Activated T-helper 2 cell treated with anti-CD3 and anti-CD28 coated beads, Interferon-gamma antibody, Interleukin-2, Interleukin-4, amounts not matched to agents 10 μg/mL and 5 μg/mL and 100 μg/mL, durations not matched to agents 14 hours and 24 hours and 36 hours (primary cell): ENCODE data around the gene CMAS. TPM values are rescaled to one million over a fixed set of nuclear protein-coding genes. Genes with fewer than 3 reads are reported as not detected.

Experiments used
- DNase-seq: peaks from one replicate; pipeline ENCODE4 v3.0.0; 2021; ENCODE audit warnings: low spot score
- H3K27ac Mint-ChIP-seq: one replicate; pipeline ENCODE4 v1.8.0; 2021; ENCODE audit warnings: mixed read lengths
- H3K27me3 Mint-ChIP-seq: one replicate; pipeline ENCODE4 v1.8.0; 2021; ENCODE audit warnings: low read depth, mixed read lengths
- H3K36me3 Mint-ChIP-seq: one replicate; pipeline ENCODE4 v1.8.0; 2021; ENCODE audit warnings: low read depth, mixed read lengths
- H3K4me1 Mint-ChIP-seq: one replicate; pipeline ENCODE4 v1.8.0; 2021; ENCODE audit warnings: low read depth, mixed read lengths
- H3K4me3 Mint-ChIP-seq: one replicate; pipeline ENCODE4 v1.8.0; 2021; ENCODE audit warnings: low read depth, mild to moderate bottlenecking, moderate library complexity, mixed read lengths
- H3K9me3 Mint-ChIP-seq: one replicate; pipeline ENCODE4 v1.8.0; 2021; ENCODE audit warnings: mixed read lengths
- intact Hi-C: fragments of 100-400 bp; cut with micrococcal nuclease; formaldehyde crosslinking; loops from one replicate; pipeline ENCODE4 v1.15.1; 2023
- total RNA-seq: library from RNA; stranded (reverse); gene quantifications from 2 replicates; pipeline ENCODE4 v1.2.3, GENCODE V29; 2022

Gene CMAS
- total RNA-seq, 1 donor from 2014 or later: 36.2 TPM

DNA sequence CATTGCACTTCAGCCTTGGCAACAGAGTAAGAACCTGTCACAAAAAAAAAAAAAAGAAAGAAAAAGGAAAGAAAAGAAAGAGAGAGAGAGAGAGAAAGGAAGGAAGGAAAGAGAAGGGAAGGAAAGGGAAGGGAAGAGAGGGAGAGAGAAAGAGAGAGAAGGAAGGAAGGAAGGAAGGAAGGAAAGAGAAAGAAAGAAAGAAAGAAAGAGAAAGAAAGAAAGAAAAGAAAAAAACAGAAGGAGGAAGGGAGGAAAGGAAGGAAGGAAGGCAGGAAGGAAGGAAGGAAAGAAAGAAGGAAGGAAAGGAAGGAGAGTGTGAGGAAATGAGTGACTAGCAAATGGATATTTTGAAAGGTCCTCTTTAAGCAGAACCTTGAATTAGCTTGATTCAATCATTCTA lies 13.3 kb upstream of the CMAS start:
- H3K4me3 Mint-ChIP-seq: no peak overlapping the region
- no peak overlapping the region for H3K27ac Mint-ChIP-seq
- H3K9me3 Mint-ChIP-seq: no peaks in the 10 kb centered on the region
- no peaks in the 10 kb centered on the region for H3K36me3 Mint-ChIP-seq
- no peaks in the 10 kb centered on the region for H3K27me3 Mint-ChIP-seq
- H3K4me1 Mint-ChIP-seq: peaks cover 5% of the 10 kb centered on the region
- no peak for DNase-seq
- intact Hi-C loops: no loop called here

DNA sequence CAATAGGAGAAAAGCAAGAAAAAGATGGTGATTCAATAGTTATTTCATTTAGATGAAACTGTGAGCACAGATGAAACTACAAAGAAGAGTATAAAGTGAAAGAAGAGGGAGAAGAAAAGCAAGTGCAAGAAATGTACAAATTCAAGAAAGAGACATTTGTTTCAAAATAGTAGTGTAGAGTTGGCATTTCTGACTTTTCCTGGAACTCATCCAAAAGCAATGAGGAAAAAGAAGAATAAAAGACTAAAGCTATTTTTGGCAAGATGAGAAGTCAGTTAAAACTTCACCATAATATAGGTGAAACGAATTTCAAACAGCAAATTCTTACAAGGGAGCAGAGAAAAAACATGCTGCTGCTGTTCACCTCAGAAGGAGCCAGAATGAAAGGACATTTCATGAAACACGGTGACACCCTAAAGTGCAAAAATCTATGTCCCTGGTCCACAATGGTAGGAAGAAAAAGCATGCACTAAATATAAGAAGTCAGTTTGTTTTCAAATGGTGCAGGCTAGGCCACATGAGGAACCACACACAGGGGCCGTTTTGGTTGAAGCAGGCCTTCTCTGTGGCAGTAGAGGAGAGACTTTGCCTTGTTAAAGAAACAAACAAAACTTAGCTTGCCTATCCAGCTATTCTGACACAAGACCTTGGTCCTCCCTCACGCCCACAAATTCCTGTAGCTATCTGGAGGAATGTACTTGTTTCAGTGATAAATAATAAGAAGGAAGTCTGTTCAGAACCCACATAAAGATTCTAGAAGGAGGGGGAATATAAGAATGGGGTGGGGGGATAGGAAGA lies 11.1 kb upstream of the CMAS start:
- Mint-ChIP-seq H3K27me3 (peaks cover 5% of the 10 kb centered on the region), H3K27ac (no peak overlapping the region), H3K9me3 (no peaks in the 10 kb centered on the region), H3K4me3 (no peak overlapping the region), H3K36me3 (no peaks in the 10 kb centered on the region), H3K4me1 (peaks cover 5% of the 10 kb centered on the region)
- intact Hi-C loops: no loop called here
- no peak for DNase-seq

GRCh38 chr12:22037947-22038346 lies 8.1 kb upstream of the CMAS start:
- Mint-ChIP-seq H3K36me3 (no peaks in the 10 kb centered on the region), H3K9me3 (no peaks in the 10 kb centered on the region), H3K27ac (no peak overlapping the region), H3K27me3 (peaks cover 14% of the 10 kb centered on the region), H3K4me1 (peaks cover 18% of the 10 kb centered on the region), H3K4me3 (no peak overlapping the region)
- no peak for DNase-seq
- intact Hi-C loops: no loop called here

GRCh38 chr12:22038734-22039133 lies 7.3 kb upstream of the CMAS start:
- no peaks in the 10 kb centered on the region for H3K36me3 Mint-ChIP-seq
- intact Hi-C loops: no loop called here
- H3K4me1 Mint-ChIP-seq: peaks cover 23% of the 10 kb centered on the region
- no peak overlapping the region for H3K4me3 Mint-ChIP-seq
- H3K27me3 Mint-ChIP-seq: peaks cover 14% of the 10 kb centered on the region
- no peak for DNase-seq
- H3K9me3 Mint-ChIP-seq: no peaks in the 10 kb centered on the region
- no peak overlapping the region for H3K27ac Mint-ChIP-seq

DNA sequence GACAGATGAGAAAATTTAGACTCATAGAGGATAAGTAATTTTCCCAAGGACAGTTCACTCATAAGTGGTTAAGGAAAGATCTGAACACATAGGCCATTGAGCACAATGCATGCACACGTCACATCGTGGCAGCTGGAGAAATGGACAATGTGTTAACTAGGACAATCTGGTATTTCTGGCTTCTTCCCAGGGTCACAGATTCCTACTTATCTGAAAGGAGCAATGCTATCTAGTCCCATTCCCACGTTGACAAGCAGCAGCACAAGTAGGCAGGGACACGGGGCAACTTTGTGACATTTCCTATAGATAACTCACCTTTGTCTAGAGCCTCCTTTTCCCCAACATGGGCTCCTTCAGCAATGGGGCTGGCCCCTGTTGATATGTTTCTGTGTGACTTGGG lies 6.7 kb upstream of the CMAS start:
- Mint-ChIP-seq H3K4me3 (no peak overlapping the region), H3K27me3 (peaks cover 14% of the 10 kb centered on the region), H3K36me3 (no peaks in the 10 kb centered on the region), H3K9me3 (no peaks in the 10 kb centered on the region), H3K27ac (no peak overlapping the region), H3K4me1 (peaks cover 25% of the 10 kb centered on the region)
- no peak for DNase-seq
- intact Hi-C loops: no loop called here

- no peaks in the 10 kb centered on the region for H3K36me3 Mint-ChIP-seq
- H3K4me1 Mint-ChIP-seq: peaks cover 34% of the 10 kb centered on the region
- intact Hi-C loops: loop anchor here (10.0 kb wide), 2 partner anchors 582 to 588 kb away; partner anchors contain the start of gene ETNK1
- peaks cover 14% of the 10 kb centered on the region for H3K27me3 Mint-ChIP-seq
- no peak overlapping the region for H3K4me3 Mint-ChIP-seq
- peak overlapping the region; percentile 19 for H3K27ac Mint-ChIP-seq
- DNase-seq: no peak
- H3K9me3 Mint-ChIP-seq: no peaks in the 10 kb centered on the region
These were observed 2.9 kb upstream of the CMAS start for GRCh38 chr12:22042976-22043669.

GRCh38 chr12:22043943-22044342 lies 2.1 kb upstream of the CMAS start:
- H3K36me3 Mint-ChIP-seq: peaks cover 8% of the 10 kb centered on the region
- intact Hi-C loops: loop anchor here (10.0 kb wide), 2 partner anchors 581 to 589 kb away; partner anchors contain the start of gene ETNK1
- H3K9me3 Mint-ChIP-seq: no peaks in the 10 kb centered on the region
- H3K4me3 Mint-ChIP-seq: no peak overlapping the region
- H3K27ac Mint-ChIP-seq: no peak overlapping the region
- no peak for DNase-seq
- H3K4me1 Mint-ChIP-seq: peaks cover 38% of the 10 kb centered on the region
- peaks cover 11% of the 10 kb centered on the region for H3K27me3 Mint-ChIP-seq

DNA sequence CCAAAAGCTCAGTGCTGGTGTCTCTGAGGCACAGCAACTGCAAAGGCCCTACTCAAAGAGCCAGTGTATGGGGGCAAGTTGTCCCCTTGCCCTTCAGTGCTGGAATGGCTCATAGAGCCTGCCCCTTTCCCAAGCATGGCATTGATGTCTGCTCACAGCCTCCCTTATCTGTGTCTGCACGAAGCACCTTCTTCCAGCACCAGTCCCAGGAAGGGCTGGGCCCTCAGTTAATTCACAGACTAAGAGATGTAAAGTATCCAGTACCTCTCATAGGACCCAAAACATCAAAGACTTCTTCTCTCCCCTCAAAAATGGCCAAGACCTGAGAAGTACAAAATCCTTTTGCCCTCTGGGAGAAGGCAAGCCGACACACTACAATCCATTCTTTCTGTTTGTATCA lies 1.6 kb upstream of the CMAS start:
- H3K4me3 Mint-ChIP-seq: no peak overlapping the region
- H3K36me3 Mint-ChIP-seq: peaks cover 12% of the 10 kb centered on the region
- peaks cover 42% of the 10 kb centered on the region for H3K4me1 Mint-ChIP-seq
- no peaks in the 10 kb centered on the region for H3K9me3 Mint-ChIP-seq
- intact Hi-C loops: loop anchor here (10.0 kb wide), 2 partner anchors 580 to 590 kb away; partner anchors contain the start of gene ETNK1
- no peak for DNase-seq
- no peak overlapping the region for H3K27ac Mint-ChIP-seq
- H3K27me3 Mint-ChIP-seq: peaks cover 11% of the 10 kb centered on the region

DNA sequence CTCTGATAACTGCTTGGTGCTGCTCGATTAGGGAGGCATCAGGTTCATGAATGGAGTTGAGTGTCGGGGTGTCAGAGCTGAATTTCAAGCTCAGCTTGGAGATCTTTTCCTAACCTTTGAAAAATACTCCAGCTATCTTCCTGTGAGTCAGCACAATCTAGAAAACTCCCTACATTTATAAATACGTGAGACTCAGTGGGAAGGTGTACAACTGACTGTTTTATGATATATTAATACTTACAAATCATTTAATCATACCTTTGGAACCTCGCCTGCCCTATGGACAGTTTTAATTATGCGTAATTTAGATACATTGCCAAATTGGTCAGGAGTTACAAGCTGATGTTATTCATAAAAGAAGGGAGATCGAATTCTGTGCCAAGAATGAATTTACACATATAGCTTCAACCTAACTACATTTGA lies 961 bp downstream of the CMAS start:
- H3K4me3 Mint-ChIP-seq: peak overlapping the region; percentile 95
- intact Hi-C loops: loop anchor here (1.0 to 10.0 kb wide), 5 partner anchors 288 to 592 kb away; partner anchors contain the start of genes C2CD5, ETNK1 and ST8SIA1
- H3K4me1 Mint-ChIP-seq: peaks cover 46% of the 10 kb centered on the region
- H3K27ac Mint-ChIP-seq: peak overlapping the region; percentile 87
- no peaks in the 10 kb centered on the region for H3K27me3 Mint-ChIP-seq
- no peaks in the 10 kb centered on the region for H3K9me3 Mint-ChIP-seq
- DNase-seq: no peak
- peaks cover 25% of the 10 kb centered on the region for H3K36me3 Mint-ChIP-seq

GRCh38 chr12:22047494-22047893 lies 1.5 kb downstream of the CMAS start:
- intact Hi-C loops: loop anchor here (2.0 to 10.0 kb wide), 4 partner anchors 287 to 593 kb away; partner anchors contain the start of genes ETNK1 and ST8SIA1
- peak overlapping the region; percentile 95 for H3K4me3 Mint-ChIP-seq
- no peak overlapping the region for H3K27ac Mint-ChIP-seq
- no peaks in the 10 kb centered on the region for H3K9me3 Mint-ChIP-seq
- H3K27me3 Mint-ChIP-seq: no peaks in the 10 kb centered on the region
- DNase-seq: no peak
- H3K36me3 Mint-ChIP-seq: peaks cover 25% of the 10 kb centered on the region
- H3K4me1 Mint-ChIP-seq: peaks cover 41% of the 10 kb centered on the region

DNA sequence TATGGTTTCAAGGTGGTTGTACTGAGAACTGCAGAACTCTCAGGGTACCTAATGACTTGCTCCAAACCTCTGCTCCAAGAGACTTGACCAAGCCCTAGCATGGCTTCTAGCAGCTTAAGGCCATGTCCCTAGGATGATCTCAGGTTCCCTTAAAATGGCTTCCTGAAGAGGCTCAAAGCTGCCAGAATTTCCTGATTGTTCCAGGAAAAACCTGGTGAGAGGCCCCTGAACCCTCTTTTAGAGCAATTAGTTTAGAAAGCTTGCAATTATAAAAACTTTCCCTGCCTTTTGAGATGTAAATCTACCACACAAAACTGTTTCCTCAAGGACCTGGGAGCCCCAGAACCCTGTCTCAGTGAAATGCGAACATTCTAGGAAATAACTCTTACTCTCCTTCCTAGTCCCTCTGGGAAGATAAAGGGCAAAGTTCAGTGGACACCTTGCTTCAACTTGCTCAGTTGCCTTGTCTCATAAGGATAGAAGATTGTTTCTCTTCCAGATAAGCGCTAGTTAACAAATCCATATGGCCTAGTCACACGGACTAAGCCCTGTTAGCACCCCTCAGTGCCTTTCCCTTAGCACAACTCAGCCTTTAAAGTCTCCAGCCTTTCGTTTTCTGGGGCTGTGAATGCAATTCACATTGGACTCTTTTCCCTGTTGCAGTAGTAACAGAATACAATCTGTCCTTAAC lies 2.5 kb downstream of the CMAS start:
- Mint-ChIP-seq H3K36me3 (peaks cover 28% of the 10 kb centered on the region), H3K4me1 (peaks cover 32% of the 10 kb centered on the region), H3K27ac (no peak overlapping the region), H3K4me3 (no peak overlapping the region), H3K9me3 (no peaks in the 10 kb centered on the region), H3K27me3 (no peaks in the 10 kb centered on the region)
- intact Hi-C loops: loop anchor here (10.0 kb wide), 2 partner anchors 576 to 594 kb away; partner anchors contain the start of gene ETNK1
- DNase-seq: no peak

- peaks cover 29% of the 10 kb centered on the region for H3K4me1 Mint-ChIP-seq
- H3K9me3 Mint-ChIP-seq: no peaks in the 10 kb centered on the region
- no peaks in the 10 kb centered on the region for H3K27me3 Mint-ChIP-seq
- H3K36me3 Mint-ChIP-seq: peaks cover 28% of the 10 kb centered on the region
- no peak for DNase-seq
- intact Hi-C loops: no loop called here
- H3K27ac Mint-ChIP-seq: no peak overlapping the region
- H3K4me3 Mint-ChIP-seq: no peak overlapping the region
These were observed 4.1 kb downstream of the CMAS start for GRCh38 chr12:22050078-22050477.
